ENCODE data around the gene CNTLN. TPM values are rescaled to one million over a fixed set of nuclear protein-coding genes. Genes with fewer than 3 reads are reported as not detected.
"Not testable (repeated sequence)": the region's sequence is repeated elsewhere in the genome, so short reads cannot be mapped to it uniquely, and the experiment has no call there.

CNTLN gene
- total and polyA plus RNA-seq, 2 of the 13 experiments (the other 11 are each of a cell fraction or from before 2014, with no cell fraction given): 1.5 to 5.7 TPM

DNA sequence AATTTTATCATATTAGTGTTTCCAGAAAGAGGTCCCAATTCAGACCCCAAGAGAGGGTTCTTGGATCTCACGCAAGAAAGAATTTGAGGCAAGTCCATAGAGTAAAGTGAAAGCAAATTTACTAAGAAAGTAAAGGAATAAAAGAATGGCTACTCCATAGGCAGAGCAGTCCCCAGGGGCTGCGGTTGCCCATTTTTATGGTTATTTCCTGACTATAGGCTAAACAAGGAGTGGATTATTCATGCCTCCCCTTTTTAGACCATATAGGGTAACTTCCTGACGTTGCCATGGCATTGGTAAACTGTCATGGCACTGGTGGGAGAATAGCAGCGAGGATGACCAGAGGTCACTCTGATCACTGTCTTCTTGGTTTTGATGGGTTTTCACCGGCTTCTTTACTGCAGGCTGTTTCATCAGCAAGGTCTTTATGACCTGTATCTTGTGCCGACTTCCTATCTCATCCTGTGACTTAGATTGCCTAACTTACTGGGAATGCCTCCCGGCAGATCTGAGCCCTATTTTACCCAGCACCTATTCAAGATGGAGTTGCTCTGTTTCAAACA lies 262.4 kb downstream of the CNTLN start:
- H4K20me1 ChIP-seq (ENCODE audit: insufficient read depth, low read length); intact Hi-C loops (cut with micrococcal nuclease; ENCODE audit: unreplicated experiment); H3K27me3 ChIP-seq (ENCODE audit: control insufficient read depth in 1 of 2, insufficient read depth in 2 of 2, low read length in 2 of 2); ATAC-seq; H2AFZ ChIP-seq (ENCODE audit: low read length); H3K4me3 ChIP-seq (replicated peaks in 1 of 3; ENCODE audit: insufficient read depth in 1 of 3, low read depth in 2 of 3, low read length in 3 of 3); H3K36me3 ChIP-seq (replicated peaks in 1 of 2; ENCODE audit: control insufficient read depth in 1 of 2, insufficient read depth in 2 of 2, low read length in 2 of 2); DNase-seq (ENCODE audit: low spot score); H3K4me2 ChIP-seq (ENCODE audit: low read depth, low read length); FAIRE-seq; H3K9ac ChIP-seq (ENCODE audit: insufficient read depth, low read depth, low read length); BruUV-seq (replicated peaks); in situ Hi-C loops (cut with HindIII; ENCODE audit: extremely low pct_ligation_motif_present, low pct_unique_long_range_greater_than_20kb); H3K4me1 ChIP-seq (ENCODE audit: insufficient read depth, low read length); H3K27ac ChIP-seq (ENCODE audit: extremely low read length, insufficient read depth, low read length); POLR2A ChIA-PET; CTCF ChIA-PET (ENCODE audit: low intra/inter-chr PET ratio, low total read pairs); H3K79me2 ChIP-seq (ENCODE audit: insufficient read depth, low read length): not testable (repeated sequence)
- peaks cover 30% of the 10 kb centered on the region; the same call in 1 of the 2 replicates for H3K9me3 ChIP-seq (ENCODE audit: low read length)
- WGBS (ENCODE audit: low lambda C conversion rate): 61% methylated on average over 7 of the region's 7 CpGs

DNA sequence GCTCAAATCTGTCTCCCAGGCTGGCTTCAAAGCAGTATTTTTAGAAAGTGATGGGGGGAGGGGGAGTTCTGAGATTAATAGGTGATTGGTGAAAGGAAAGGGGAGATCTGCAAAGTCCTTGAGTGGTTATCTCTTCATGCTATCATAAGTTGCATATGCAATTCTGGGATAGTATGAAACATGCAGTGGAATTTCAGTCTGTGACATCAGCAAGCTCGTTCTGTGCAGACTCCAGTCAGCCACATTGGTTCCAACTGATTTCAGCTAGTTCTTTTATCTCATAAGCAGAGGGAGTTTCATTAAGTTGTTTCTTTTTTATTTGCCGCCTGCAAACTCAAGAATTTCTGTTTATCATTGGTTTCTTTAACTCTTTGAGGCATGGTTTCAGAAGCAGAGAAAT lies 263.5 kb downstream of the CNTLN start:
- Histone ChIP-seq H3K4me1 (ENCODE audit: insufficient read depth, low read length) (no peaks in the 10 kb centered on the region), H3K9ac (ENCODE audit: insufficient read depth, low read depth, low read length) (no peak overlapping the region), H2AFZ (ENCODE audit: low read length) (no peak overlapping the region), H3K27me3 (ENCODE audit: control insufficient read depth in 1 of 2, insufficient read depth in 2 of 2, low read length in 2 of 2) (no peaks in the 10 kb centered on the region), H3K79me2 (ENCODE audit: insufficient read depth, low read length) (no peaks in the 10 kb centered on the region), H3K36me3 (replicated peaks in 1 of 2; ENCODE audit: control insufficient read depth in 1 of 2, insufficient read depth in 2 of 2, low read length in 2 of 2) (no peaks in the 10 kb centered on the region), H4K20me1 (ENCODE audit: insufficient read depth, low read length) (no peaks in the 10 kb centered on the region), H3K4me2 (ENCODE audit: low read depth, low read length) (no peak overlapping the region), H3K9me3 (ENCODE audit: low read length) (peaks cover 32% of the 10 kb centered on the region; the same call in 1 of the 2 replicates), H3K4me3 (replicated peaks in 1 of 3; ENCODE audit: insufficient read depth in 1 of 3, low read depth in 2 of 3, low read length in 3 of 3) (no peak overlapping the region), H3K27ac (ENCODE audit: extremely low read length, insufficient read depth, low read length) (no peak overlapping the region)
- WGBS (ENCODE audit: low lambda C conversion rate): 76% methylated on average over 2 of the region's 2 CpGs
- TF ChIP-seq IRX3 (CRISPR knock-in tag; IDR thresholded peaks at IDR 0.05; ENCODE audit: borderline replicate concordance, low read depth): no peak
- DNase-seq (ENCODE audit: low spot score) (no peak), ATAC-seq (no peak), FAIRE-seq (no peak)
- in situ Hi-C loops (cut with HindIII; ENCODE audit: extremely low pct_ligation_motif_present, low pct_unique_long_range_greater_than_20kb): no loop called here
- intact Hi-C loops (cut with micrococcal nuclease; ENCODE audit: unreplicated experiment): no loop called here
- no TSS peak for BruUV-seq (replicated peaks)
- ChIA-PET POLR2A (no interaction called here), CTCF (ENCODE audit: low intra/inter-chr PET ratio, low total read pairs) (no interaction called here)
